Esophagus squamous epithelium (tissue), 5 donors: Measurements from ENCODE around the gene CFAP161. TPM values are rescaled to one million over a fixed set of nuclear protein-coding genes. Genes with fewer than 3 reads are reported as not detected.
A peak's percentile ranks its signal among the peaks of the same experiment; 100 is the strongest.

Experiments
- DNase-seq: peaks from one replicate; lab custom pipeline; 2025; lab: John Stamatoyannopoulos, UW
- H3K27ac ChIP-seq, 4 donors: fragments of 200-600 bp; sonication (generic); one replicate each; pipeline ENCODE4 v1.5.1; 2016 to 2019; ENCODE audit warnings: mild to moderate bottlenecking in 1 of 4
- H3K27me3 ChIP-seq, 4 donors: fragments of 200-600 bp; sonication (generic); 1 replicate in 3 of 4; 2 replicates in 1 of 4; pipeline versions ENCODE4 v1.5.1 to v1.6.0; 2017 to 2021; ENCODE audit warnings: antibody characterized with exemption in 1 of 4
- H3K36me3 ChIP-seq, 3 donors: fragments of 200-600 bp; sonication (generic); one replicate each; pipeline ENCODE4 v1.5.1; 2016 to 2019
- H3K4me1 ChIP-seq, 3 donors: fragments of 200-600 bp; sonication (generic); one replicate each; pipeline ENCODE4 v1.5.1; 2017 to 2019
- H3K4me3 ChIP-seq, 4 donors: fragments of 200-600 bp; sonication (generic); 1 replicate in 3 of 4; 2 replicates in 1 of 4; pipeline ENCODE4 v1.5.1; 2016 to 2019; ENCODE audit warnings: mild to moderate bottlenecking in 2 of 4, moderate library complexity in 1 of 4
- H3K9me3 ChIP-seq, 3 donors: fragments of 200-600 bp; sonication (generic); one replicate each; pipeline ENCODE4 v1.5.1; 2016 to 2019
- POLR2A ChIP-seq, 4 donors: fragments of 450-650 bp; IDR thresholded peaks; one replicate each; pipeline ENCODE4 v1.6.1; 2017; ENCODE audit warnings: antibody characterized with exemption in 4 of 4, mild to moderate bottlenecking in 4 of 4, moderate library complexity in 3 of 4
- WGBS, 2 donors: methylation state at CpG; one replicate each; pipeline ENCODE4 v1.1.5; 2018; 5-methylcytosine and 5-hydroxymethylcytosine counted together
- intact Hi-C: fragments of 100-400 bp; cut with DNase I; formaldehyde crosslinking; loops from one replicate; pipeline ENCODE4 v1.15.0; 2022
- total RNA-seq, 4 donors: library from RNA; depleted of rRNA; stranded (reverse); fragments of >200 nt; gene quantifications; one replicate each; pipeline ENCODE4 v1.1.0, GENCODE V29; 2016
- TF ChIP-seq, protein P1 (sequence below), 6 experiments: fragments of 450-650 bp in 4 of 6; fragments of 200-600 bp in 2 of 6; sonication (generic) in 2 of 6; IDR thresholded peaks; one replicate each; pipeline ENCODE4 v1.5.1; 2016 to 2019; ENCODE audit warnings: antibody characterized with exemption in 6 of 6, mild to moderate bottlenecking in 4 of 6, moderate library complexity in 4 of 6
- donor health status: DM: yes; HTN: yes; CAD: no.

CFAP161 gene, protein sequence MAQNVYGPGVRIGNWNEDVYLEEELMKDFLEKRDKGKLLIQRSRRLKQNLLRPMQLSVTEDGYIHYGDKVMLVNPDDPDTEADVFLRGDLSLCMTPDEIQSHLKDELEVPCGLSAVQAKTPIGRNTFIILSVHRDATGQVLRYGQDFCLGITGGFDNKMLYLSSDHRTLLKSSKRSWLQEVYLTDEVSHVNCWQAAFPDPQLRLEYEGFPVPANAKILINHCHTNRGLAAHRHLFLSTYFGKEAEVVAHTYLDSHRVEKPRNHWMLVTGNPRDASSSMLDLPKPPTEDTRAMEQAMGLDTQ
- under 1 TPM in 2 of 4 donors, not detected in 2; 0.38 to 0.88 TPM for total RNA-seq

DNA sequence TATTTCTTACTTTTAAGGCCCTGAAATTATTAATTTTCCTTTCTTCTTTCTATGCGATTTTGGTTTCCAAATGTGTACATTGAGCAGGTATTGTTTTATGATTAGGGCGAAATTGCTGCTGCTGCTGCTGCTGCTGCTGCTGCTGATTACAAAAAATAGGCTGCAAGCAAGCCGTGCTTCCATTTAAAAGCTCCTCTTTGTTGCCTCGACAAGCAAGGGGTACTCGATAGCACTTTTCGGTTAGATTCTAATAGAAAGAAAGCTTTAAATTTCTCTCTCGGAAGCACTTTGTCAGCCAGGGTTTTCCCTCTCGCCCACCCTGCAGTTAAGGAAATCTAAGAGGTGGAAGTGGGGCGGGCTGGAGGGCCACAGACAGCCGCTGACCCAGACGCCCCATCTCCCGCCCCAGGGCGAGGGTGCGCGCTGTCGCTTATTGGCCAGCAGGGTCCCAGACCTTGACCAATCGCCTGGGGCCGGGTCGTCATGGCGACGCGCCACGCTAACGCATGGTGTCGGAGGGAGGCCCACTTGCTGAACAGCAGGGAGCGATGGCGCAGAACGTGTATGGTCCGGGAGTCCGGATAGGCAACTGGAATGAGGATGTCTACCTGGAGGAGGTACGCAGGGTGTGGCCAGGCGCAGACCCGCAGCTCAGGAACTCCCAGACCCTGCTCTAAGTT, at the start of gene CFAP161:
Gene CFAP161 (plus strand): TSS at position 489 of the 680 bp plus-strand sequence. CDS start 60 bp downstream, at position 549.
- Histone ChIP-seq H3K4me3 (peak within 1 kb of the TSS in 3 of 4 donors; percentile 9 to 60 (median 33)), H3K27me3 (peaks cover 0 to 36% (median 0%) of the 10 kb centered on the region in 4 donors), H3K9me3 (no peaks in the 10 kb centered on the region), H3K36me3 (no peaks in the 10 kb centered on the region), H3K4me1 (peaks cover 0 to 13% (median 5%) of the 10 kb centered on the region in 3 donors), H3K27ac (no peak within 1 kb of the TSS)
- 9 to 17% methylated on average over 5 to 14 of the region's 33 CpGs for WGBS, 2 donors
- no peak for DNase-seq
- intact Hi-C loops: no loop called here
- TF ChIP-seq POLR2A (IDR thresholded peaks at IDR 0.05): no peak
- TF ChIP-seq, protein P1, sequence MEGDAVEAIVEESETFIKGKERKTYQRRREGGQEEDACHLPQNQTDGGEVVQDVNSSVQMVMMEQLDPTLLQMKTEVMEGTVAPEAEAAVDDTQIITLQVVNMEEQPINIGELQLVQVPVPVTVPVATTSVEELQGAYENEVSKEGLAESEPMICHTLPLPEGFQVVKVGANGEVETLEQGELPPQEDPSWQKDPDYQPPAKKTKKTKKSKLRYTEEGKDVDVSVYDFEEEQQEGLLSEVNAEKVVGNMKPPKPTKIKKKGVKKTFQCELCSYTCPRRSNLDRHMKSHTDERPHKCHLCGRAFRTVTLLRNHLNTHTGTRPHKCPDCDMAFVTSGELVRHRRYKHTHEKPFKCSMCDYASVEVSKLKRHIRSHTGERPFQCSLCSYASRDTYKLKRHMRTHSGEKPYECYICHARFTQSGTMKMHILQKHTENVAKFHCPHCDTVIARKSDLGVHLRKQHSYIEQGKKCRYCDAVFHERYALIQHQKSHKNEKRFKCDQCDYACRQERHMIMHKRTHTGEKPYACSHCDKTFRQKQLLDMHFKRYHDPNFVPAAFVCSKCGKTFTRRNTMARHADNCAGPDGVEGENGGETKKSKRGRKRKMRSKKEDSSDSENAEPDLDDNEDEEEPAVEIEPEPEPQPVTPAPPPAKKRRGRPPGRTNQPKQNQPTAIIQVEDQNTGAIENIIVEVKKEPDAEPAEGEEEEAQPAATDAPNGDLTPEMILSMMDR (IDR thresholded peaks at IDR 0.05): peak in 1 of 6 experiments; percentile 11

DNA sequence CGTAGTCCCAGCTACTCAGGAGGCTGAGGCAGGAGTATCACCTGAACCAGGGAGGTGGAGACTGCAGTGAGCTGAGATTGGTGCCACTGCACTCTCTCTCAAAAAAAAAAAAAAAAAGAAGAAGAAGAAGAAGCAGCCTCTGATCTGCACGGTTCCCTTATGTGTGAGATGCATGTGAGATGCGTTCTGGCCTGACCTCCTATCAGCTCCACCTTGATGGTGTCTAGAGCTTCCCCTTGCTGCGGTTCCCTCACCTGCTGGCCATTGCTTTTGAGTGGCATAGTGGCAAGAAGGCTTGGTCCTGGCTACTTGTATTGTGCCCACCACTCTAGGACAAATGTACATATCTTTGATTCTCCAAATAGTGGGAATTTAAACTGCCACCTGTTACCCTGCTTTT, 49.4 kb upstream of the CFAP161 start:
- Histone ChIP-seq H3K27ac (no peak overlapping the region), H3K4me1 (no peaks in the 10 kb centered on the region), H3K36me3 (no peaks in the 10 kb centered on the region), H3K4me3 (no peak overlapping the region), H3K9me3 (no peaks in the 10 kb centered on the region), H3K27me3 (peaks cover 0 to 3% (median 0%) of the 10 kb centered on the region in 4 donors)
- TF ChIP-seq, protein P1 (IDR thresholded peaks at IDR 0.05): no peak
- no peak for TF ChIP-seq POLR2A (IDR thresholded peaks at IDR 0.05)
- intact Hi-C loops: no loop called here
- no peak for DNase-seq
- WGBS, 2 donors: 82 to 83% methylated on average over 4 of the region's 4 CpGs

DNA sequence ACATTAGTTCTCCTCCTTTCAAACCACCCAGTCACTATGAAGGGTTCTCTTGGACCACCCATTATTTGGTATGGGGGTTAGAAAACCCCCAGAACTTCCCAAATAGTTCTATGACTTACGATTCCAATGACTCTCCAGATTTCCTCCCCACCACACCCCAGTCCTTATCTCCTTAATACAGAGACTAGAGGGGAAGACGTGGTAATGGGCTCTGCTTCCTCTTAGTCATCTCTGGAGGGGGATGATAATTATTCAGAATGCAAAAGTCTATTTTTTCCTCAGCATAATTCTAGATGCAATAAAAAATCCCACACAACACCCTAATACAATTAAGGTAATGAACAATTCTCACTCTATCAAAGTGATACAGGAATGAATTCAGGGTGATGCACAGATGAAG, 48.9 kb upstream of the CFAP161 start:
- no peak for TF ChIP-seq POLR2A (IDR thresholded peaks at IDR 0.05)
- TF ChIP-seq, protein P1 (IDR thresholded peaks at IDR 0.05): no peak
- intact Hi-C loops: no loop called here
- Histone ChIP-seq H3K9me3 (no peaks in the 10 kb centered on the region), H3K27ac (no peak overlapping the region), H3K4me1 (no peaks in the 10 kb centered on the region), H3K4me3 (no peak overlapping the region), H3K27me3 (peaks cover 0 to 8% (median 0%) of the 10 kb centered on the region in 4 donors), H3K36me3 (no peaks in the 10 kb centered on the region)
- DNase-seq: no peak
- 43 to 51% methylated on average over 2 of the region's 2 CpGs for WGBS, 2 donors

DNA sequence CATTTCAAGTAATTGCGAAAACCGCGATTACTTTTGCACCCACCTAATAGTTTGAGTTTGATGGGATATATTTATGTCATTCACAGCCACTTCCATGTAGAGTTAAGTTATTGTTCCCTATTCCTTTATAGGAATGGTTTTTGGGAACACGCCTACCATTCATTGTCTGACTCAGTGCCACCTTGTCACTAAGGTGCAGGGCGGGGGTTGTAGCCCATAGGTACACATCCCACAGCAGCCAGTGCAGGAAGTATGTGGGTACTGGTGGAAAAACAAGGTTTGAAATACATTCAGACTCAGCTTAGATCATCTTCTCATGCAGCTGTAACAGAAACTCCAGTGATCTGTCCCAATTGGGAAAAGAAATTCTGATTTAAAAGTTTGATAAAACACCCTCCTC, 48.2 kb upstream of the CFAP161 start:
- 78 to 84% methylated on average over 4 to 5 of the region's 5 CpGs for WGBS, 2 donors
- no peak for DNase-seq
- H3K27ac ChIP-seq: no peak overlapping the region
- no peak overlapping the region for H3K4me3 ChIP-seq
- no peaks in the 10 kb centered on the region for H3K36me3 ChIP-seq
- H3K4me1 ChIP-seq: no peaks in the 10 kb centered on the region
- H3K27me3 ChIP-seq: peaks cover 0 to 12% (median 0%) of the 10 kb centered on the region in 4 donors
- intact Hi-C loops: no loop called here
- TF ChIP-seq, protein P1 (IDR thresholded peaks at IDR 0.05): no peak
- TF ChIP-seq POLR2A (IDR thresholded peaks at IDR 0.05): no peak
- no peaks in the 10 kb centered on the region for H3K9me3 ChIP-seq

DNA sequence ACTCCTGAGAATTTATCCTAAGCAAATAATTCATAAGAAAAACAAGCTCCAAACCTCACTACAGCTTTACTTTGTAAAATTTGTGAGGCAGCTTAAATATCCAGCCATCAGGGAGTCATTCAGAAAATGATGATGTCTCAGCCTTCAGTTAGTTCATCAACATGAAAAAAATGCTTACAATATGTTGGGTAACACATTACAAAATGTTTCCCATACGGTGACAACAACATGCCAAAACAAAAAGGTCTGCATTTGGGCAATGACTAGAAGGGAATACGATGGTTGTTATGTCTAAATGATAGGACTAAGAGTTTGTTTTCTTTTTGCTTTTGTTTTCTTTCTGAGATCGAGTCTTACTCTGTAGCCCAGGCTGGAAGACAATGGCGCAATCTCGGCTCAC, 47.0 kb upstream of the CFAP161 start:
- intact Hi-C loops: no loop called here
- 58 to 62% methylated on average over 5 of the region's 5 CpGs for WGBS, 2 donors
- Histone ChIP-seq H3K4me1 (peaks cover 0 to 3% (median 0%) of the 10 kb centered on the region in 3 donors), H3K4me3 (no peak overlapping the region), H3K9me3 (no peaks in the 10 kb centered on the region), H3K27ac (no peak overlapping the region), H3K36me3 (no peaks in the 10 kb centered on the region), H3K27me3 (peaks cover 0 to 12% (median 0%) of the 10 kb centered on the region in 4 donors)
- no peak for DNase-seq
- TF ChIP-seq, protein P1 (IDR thresholded peaks at IDR 0.05): no peak
- TF ChIP-seq POLR2A (IDR thresholded peaks at IDR 0.05): no peak
